Stimulated activated CD8-positive, alpha-beta memory T cell treated with anti-CD3 and anti-CD28 coated beads, Interleukin-15, amount 100 ng/mL, for 4 hours (primary cell): ENCODE measurements around the gene ZNF346.

ENCODE experiments used
- DNase-seq, 2 donors: peaks; one replicate each; pipeline ENCODE4 v3.0.0-alpha.2; 2020; ENCODE audit warnings: low read depth in 2 of 2

Gene ZNF346

GRCh38 chr5:177093803-177094202, 71.3 kb downstream of the ZNF346 start:
- no peak for DNase-seq

- DNase-seq: no peak
Observed at GRCh38 chr5:177094224-177095087, 72.0 kb downstream of the ZNF346 start.

- no peak for DNase-seq
Observed at GRCh38 chr5:177095088-177095669, 72.7 kb downstream of the ZNF346 start.

GRCh38 chr5:177096162-177097015, 73.9 kb downstream of the ZNF346 start:
- no peak for DNase-seq

GRCh38 chr5:177097016-177097985, 74.8 kb downstream of the ZNF346 start:
- DNase-seq: no peak

GRCh38 chr5:177098120-177098469, 75.6 kb downstream of the ZNF346 start:
- DNase-seq: no peak

- DNase-seq: no peak
Observed at GRCh38 chr5:177098470-177099141, 76.1 kb downstream of the ZNF346 start.

GRCh38 chr5:177099422-177100093, 77.1 kb downstream of the ZNF346 start:
- DNase-seq: no peak

GRCh38 chr5:177100714-177101121, 78.2 kb downstream of the ZNF346 start:
- DNase-seq: no peak

- no peak for DNase-seq
Observed at GRCh38 chr5:177103523-177104253, 81.2 kb downstream of the ZNF346 start.

- no peak for DNase-seq
Observed at GRCh38 chr5:177105691-177106476, 83.4 kb downstream of the ZNF346 start.

- DNase-seq: no peak
Observed at GRCh38 chr5:177107159-177107558, 84.7 kb downstream of the ZNF346 start.

GRCh38 chr5:177109810-177110209, 87.3 kb downstream of the ZNF346 start:
- DNase-seq: no peak

GRCh38 chr5:177111720-177112394, 89.4 kb downstream of the ZNF346 start:
- no peak for DNase-seq

GRCh38 chr5:177112589-177113220, 90.2 kb downstream of the ZNF346 start:
- DNase-seq: no peak

GRCh38 chr5:177113566-177114424, 91.3 kb downstream of the ZNF346 start:
- DNase-seq: peak; percentile 45 to 61
